ENCODE results near the gene GGT5. TPM values are rescaled to one million over a fixed set of nuclear protein-coding genes. Genes with fewer than 3 reads are reported as not detected.
"Not testable (repeated sequence)": the region's sequence is repeated elsewhere in the genome, so short reads cannot be mapped to it uniquely, and the experiment has no call there.

The GGT5 gene
- polyA plus RNA-seq, 1 experiment, result 29.1 TPM

DNA sequence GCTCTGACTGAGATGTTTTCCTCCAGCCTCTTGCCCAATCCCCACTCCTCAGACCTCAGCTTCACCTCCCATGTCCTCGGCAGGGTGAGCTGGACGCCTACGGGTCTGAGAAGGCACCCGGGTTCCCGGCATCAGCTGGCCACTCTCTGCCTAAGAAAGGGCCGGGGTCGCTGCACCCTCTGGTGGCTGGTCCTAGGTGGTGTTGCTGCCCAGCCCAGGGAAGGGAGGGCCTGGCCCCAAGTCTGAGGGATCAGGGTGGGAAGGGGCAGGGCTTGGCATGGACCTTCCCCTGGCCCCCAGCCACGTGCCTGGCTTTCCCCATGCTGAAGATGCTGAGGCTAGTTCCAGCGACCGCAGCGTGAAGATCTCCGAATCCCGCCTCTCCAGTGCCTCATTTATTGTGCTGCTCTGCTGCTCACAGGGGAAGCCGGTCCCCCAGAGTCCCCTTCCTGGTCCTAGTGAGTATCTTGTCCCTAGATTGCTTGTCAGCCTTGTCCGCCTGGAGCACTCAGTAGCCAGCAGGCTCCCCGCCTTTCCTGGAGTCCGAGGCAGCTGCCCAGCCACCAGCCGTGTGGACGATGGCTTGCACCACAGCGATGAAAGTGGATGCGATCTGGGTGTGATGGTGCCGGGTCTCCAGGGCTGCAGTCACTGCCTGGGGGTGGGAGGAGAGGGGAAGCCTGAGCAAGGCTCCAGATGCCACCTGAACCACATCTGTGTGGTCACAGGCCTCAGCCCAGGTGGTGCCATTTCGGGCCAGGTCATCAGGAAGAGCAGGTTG, 2.9 kb upstream of the GGT5 start:
- Histone ChIP-seq H3K27me3 (ENCODE audit: control insufficient read depth, insufficient read depth, low read length) (no peaks in the 10 kb centered on the region), H3K4me3 (ENCODE audit: low read depth, low read length) (no peak overlapping the region), H3K36me3 (ENCODE audit: control insufficient read depth, insufficient read depth, low read length) (no peaks in the 10 kb centered on the region)
- TF ChIP-seq, protein P1, sequence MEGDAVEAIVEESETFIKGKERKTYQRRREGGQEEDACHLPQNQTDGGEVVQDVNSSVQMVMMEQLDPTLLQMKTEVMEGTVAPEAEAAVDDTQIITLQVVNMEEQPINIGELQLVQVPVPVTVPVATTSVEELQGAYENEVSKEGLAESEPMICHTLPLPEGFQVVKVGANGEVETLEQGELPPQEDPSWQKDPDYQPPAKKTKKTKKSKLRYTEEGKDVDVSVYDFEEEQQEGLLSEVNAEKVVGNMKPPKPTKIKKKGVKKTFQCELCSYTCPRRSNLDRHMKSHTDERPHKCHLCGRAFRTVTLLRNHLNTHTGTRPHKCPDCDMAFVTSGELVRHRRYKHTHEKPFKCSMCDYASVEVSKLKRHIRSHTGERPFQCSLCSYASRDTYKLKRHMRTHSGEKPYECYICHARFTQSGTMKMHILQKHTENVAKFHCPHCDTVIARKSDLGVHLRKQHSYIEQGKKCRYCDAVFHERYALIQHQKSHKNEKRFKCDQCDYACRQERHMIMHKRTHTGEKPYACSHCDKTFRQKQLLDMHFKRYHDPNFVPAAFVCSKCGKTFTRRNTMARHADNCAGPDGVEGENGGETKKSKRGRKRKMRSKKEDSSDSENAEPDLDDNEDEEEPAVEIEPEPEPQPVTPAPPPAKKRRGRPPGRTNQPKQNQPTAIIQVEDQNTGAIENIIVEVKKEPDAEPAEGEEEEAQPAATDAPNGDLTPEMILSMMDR (IDR thresholded peaks at IDR 0.05; ENCODE audit: insufficient read depth, low read depth, low read length), result peak; percentile 91
- peak; percentile 82 for DNase-seq (ENCODE audit: low read depth)
- ChIA-PET POLR2A (interaction anchor here (0.6 kb wide), 1 partner anchor 58 kb away, joined by 3 read pairs; no protein-coding TSS in a partner anchor), CTCF (interaction anchor here (0.6 to 7.3 kb wide), 11 partner anchors 14 to 306 kb away, joined by 3 to 92 read pairs (median 6); no protein-coding TSS in a partner anchor)

- ChIA-PET POLR2A (interaction anchor here (0.6 kb wide), 1 partner anchor 58 kb away, joined by 3 read pairs; no protein-coding TSS in a partner anchor), CTCF (interaction anchor here (0.7 to 7.3 kb wide), 10 partner anchors 13 to 151 kb away, joined by 3 to 92 read pairs (median 6); no protein-coding TSS in a partner anchor)
- Histone ChIP-seq H3K4me3 (ENCODE audit: low read depth, low read length) (no peak overlapping the region), H3K27me3 (ENCODE audit: control insufficient read depth, insufficient read depth, low read length) (no peaks in the 10 kb centered on the region), H3K36me3 (ENCODE audit: control insufficient read depth, insufficient read depth, low read length) (no peaks in the 10 kb centered on the region)
- no peak for DNase-seq (ENCODE audit: low read depth)
- TF ChIP-seq, protein P1 (IDR thresholded peaks at IDR 0.05; ENCODE audit: insufficient read depth, low read depth, low read length), result no peak
Observed at GRCh38 chr22:24247011-24247507, 2.2 kb upstream of the GGT5 start.

GRCh38 chr22:24245584-24246561, 991 bp upstream of the GGT5 start:
- not testable (repeated sequence) for H3K36me3 ChIP-seq (ENCODE audit: control insufficient read depth, insufficient read depth, low read length); DNase-seq (ENCODE audit: low read depth); H3K4me3 ChIP-seq (ENCODE audit: low read depth, low read length); H3K27me3 ChIP-seq (ENCODE audit: control insufficient read depth, insufficient read depth, low read length)
- ChIA-PET POLR2A (interaction anchor here (0.6 kb wide), 1 partner anchor 57 kb away, joined by 4 read pairs; no protein-coding TSS in a partner anchor), CTCF (interaction anchor here (1.4 to 7.3 kb wide), 4 partner anchors 11 to 65 kb away, joined by 3 to 92 read pairs (median 4); no protein-coding TSS in a partner anchor)

DNA sequence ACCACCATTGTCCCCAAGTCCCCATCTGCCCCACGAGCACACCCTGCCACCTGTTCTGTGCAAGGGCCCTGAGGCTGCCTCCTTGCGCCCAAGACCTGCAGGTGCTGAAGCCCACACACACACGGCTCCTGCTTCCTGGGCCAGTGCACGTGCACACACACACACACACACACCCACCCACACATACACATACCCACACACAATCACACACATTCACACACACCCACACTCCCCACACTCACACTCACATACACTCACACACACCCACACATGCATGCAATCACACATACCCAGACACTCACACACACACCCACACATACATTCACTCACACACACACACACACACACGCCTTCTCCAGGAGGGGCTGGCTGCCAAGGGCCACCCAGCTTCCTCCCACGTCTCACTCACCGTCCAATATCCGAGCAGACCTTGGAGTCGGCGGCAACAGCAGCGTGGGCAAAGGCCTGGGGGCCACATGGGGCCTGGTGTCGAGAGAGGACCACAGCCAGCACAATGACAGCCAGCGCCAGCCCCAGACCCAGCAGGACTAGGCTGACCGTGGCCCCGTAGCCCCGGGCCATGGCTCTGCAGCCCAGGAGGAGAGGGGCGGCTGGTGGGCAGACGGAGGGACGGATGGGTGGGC, 616 bp downstream of the GGT5 start:
- Histone ChIP-seq H3K36me3 (ENCODE audit: control insufficient read depth, insufficient read depth, low read length) (no peaks in the 10 kb centered on the region), H3K27me3 (ENCODE audit: control insufficient read depth, insufficient read depth, low read length) (no peaks in the 10 kb centered on the region), H3K4me3 (ENCODE audit: low read depth, low read length) (no peak overlapping the region; the same call in 1 of the 2 replicates)
- DNase-seq (ENCODE audit: low read depth), result no peak
- ChIA-PET POLR2A (no interaction called here), CTCF (interaction anchor here (0.6 to 7.3 kb wide), 4 partner anchors 10 to 53 kb away, joined by 4 to 92 read pairs (median 5); no protein-coding TSS in a partner anchor)
- TF ChIP-seq, protein P1 (IDR thresholded peaks at IDR 0.05; ENCODE audit: insufficient read depth, low read depth, low read length), result no peak

GRCh38 chr22:24243417-24243816, 1.5 kb downstream of the GGT5 start:
- H3K4me3 ChIP-seq (ENCODE audit: low read depth, low read length); POLR2A ChIA-PET; H3K27me3 ChIP-seq (ENCODE audit: control insufficient read depth, insufficient read depth, low read length); H3K36me3 ChIP-seq (ENCODE audit: control insufficient read depth, insufficient read depth, low read length); DNase-seq (ENCODE audit: low read depth): not testable (repeated sequence)
- CTCF ChIA-PET, result interaction anchor here (1.1 to 7.3 kb wide), 3 partner anchors 13 to 52 kb away, joined by 3 to 92 read pairs (median 7); no protein-coding TSS in a partner anchor

- H3K4me3 ChIP-seq (ENCODE audit: low read depth, low read length); H3K36me3 ChIP-seq (ENCODE audit: control insufficient read depth, insufficient read depth, low read length); H3K27me3 ChIP-seq (ENCODE audit: control insufficient read depth, insufficient read depth, low read length); DNase-seq (ENCODE audit: low read depth); POLR2A ChIA-PET: not testable (repeated sequence)
- CTCF ChIA-PET, result interaction anchor here (1.2 to 7.3 kb wide), 3 partner anchors 10 to 51 kb away, joined by 6 to 92 read pairs (median 8); no protein-coding TSS in a partner anchor
Observed at GRCh38 chr22:24240985-24241692, 3.7 kb downstream of the GGT5 start.
